Sigmoid colon (tissue), 4 donors: Measurements from ENCODE around the gene EZR.

Source experiments
- POLR2A ChIP-seq, 2 donors: fragments of 450-650 bp; IDR thresholded peaks; one replicate each; pipeline ENCODE4 v1.6.1; 2016; ENCODE audit warnings: antibody characterized with exemption in 2 of 2, mild to moderate bottlenecking in 2 of 2, moderate library complexity in 2 of 2
- POLR2AphosphoS5 ChIP-seq, 4 donors: sonication (generic); formaldehyde crosslinking; IDR thresholded peaks; one replicate each; pipeline ENCODE4 v1.6.1; 2017; ENCODE audit warnings: antibody characterized with exemption in 4 of 4
- TF ChIP-seq, protein P1 (sequence below), 4 experiments: fragments of 450-650 bp in 3 of 4; fragments of 200-600 bp in 1 of 4; IDR thresholded peaks; one replicate each; pipeline ENCODE4 v1.5.1; 2016 to 2019; ENCODE audit warnings: antibody characterized with exemption in 4 of 4, mild to moderate bottlenecking in 3 of 4, moderate library complexity in 2 of 4

DNA sequence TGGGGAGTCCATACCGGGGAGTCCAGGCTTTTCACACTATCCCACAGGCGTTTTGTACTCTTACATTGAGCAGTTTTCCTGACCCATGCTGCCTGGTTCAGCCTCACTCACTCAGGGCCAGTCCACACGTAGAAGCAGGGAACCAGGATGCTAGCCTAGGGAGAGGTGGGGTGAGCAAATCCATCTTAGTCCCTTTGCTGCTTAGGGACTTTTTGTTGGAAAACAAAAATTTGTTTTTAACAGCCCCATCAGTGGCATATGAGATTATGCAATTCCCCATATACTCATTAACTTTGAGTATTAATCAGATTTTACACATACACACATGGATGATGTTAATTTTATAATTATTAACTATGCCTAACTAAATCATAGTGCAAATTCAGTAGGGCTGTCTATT lies 84.2 kb downstream of the EZR start:
- TF ChIP-seq, protein P1, sequence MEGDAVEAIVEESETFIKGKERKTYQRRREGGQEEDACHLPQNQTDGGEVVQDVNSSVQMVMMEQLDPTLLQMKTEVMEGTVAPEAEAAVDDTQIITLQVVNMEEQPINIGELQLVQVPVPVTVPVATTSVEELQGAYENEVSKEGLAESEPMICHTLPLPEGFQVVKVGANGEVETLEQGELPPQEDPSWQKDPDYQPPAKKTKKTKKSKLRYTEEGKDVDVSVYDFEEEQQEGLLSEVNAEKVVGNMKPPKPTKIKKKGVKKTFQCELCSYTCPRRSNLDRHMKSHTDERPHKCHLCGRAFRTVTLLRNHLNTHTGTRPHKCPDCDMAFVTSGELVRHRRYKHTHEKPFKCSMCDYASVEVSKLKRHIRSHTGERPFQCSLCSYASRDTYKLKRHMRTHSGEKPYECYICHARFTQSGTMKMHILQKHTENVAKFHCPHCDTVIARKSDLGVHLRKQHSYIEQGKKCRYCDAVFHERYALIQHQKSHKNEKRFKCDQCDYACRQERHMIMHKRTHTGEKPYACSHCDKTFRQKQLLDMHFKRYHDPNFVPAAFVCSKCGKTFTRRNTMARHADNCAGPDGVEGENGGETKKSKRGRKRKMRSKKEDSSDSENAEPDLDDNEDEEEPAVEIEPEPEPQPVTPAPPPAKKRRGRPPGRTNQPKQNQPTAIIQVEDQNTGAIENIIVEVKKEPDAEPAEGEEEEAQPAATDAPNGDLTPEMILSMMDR (IDR thresholded peaks at IDR 0.05) = no peak
- TF ChIP-seq POLR2A (IDR thresholded peaks at IDR 0.05) = no peak
- TF ChIP-seq POLR2AphosphoS5 (IDR thresholded peaks at IDR 0.05) = no peak
